Suprapubic skin (tissue), 3 donors: Measurements from ENCODE around the gene ITK.

Source experiments
- CTCF ChIP-seq, 2 donors: fragments of 200-600 bp in 1 of 2; fragments of 450-650 bp in 1 of 2; sonication (generic) in 1 of 2; IDR thresholded peaks; one replicate each; pipeline ENCODE4 v1.5.1; 2016 to 2019; ENCODE audit warnings: antibody characterized with exemption in 2 of 2, mild to moderate bottlenecking in 1 of 2, moderate library complexity in 1 of 2
- POLR2A ChIP-seq, 2 donors: fragments of 450-650 bp; IDR thresholded peaks; one replicate each; pipeline ENCODE4 v1.6.1; 2017; ENCODE audit warnings: antibody characterized with exemption in 2 of 2, mild to moderate bottlenecking in 2 of 2, moderate library complexity in 2 of 2

- no peak for TF ChIP-seq CTCF (IDR thresholded peaks at IDR 0.05)
- no peak for TF ChIP-seq POLR2A (IDR thresholded peaks at IDR 0.05)
These were observed 79.1 kb downstream of the ITK start for GRCh38 chr5:157259699-157260098.
